ENCODE data around the gene ANKRD63. TPM values are rescaled to one million over a fixed set of nuclear protein-coding genes. Genes with fewer than 3 reads are reported as not detected.

ANKRD63 gene
- total and polyA plus RNA-seq, 10 of the 15 experiments (the other 5 are each of a cell fraction or from before 2014, with no cell fraction given) = not detected

DNA sequence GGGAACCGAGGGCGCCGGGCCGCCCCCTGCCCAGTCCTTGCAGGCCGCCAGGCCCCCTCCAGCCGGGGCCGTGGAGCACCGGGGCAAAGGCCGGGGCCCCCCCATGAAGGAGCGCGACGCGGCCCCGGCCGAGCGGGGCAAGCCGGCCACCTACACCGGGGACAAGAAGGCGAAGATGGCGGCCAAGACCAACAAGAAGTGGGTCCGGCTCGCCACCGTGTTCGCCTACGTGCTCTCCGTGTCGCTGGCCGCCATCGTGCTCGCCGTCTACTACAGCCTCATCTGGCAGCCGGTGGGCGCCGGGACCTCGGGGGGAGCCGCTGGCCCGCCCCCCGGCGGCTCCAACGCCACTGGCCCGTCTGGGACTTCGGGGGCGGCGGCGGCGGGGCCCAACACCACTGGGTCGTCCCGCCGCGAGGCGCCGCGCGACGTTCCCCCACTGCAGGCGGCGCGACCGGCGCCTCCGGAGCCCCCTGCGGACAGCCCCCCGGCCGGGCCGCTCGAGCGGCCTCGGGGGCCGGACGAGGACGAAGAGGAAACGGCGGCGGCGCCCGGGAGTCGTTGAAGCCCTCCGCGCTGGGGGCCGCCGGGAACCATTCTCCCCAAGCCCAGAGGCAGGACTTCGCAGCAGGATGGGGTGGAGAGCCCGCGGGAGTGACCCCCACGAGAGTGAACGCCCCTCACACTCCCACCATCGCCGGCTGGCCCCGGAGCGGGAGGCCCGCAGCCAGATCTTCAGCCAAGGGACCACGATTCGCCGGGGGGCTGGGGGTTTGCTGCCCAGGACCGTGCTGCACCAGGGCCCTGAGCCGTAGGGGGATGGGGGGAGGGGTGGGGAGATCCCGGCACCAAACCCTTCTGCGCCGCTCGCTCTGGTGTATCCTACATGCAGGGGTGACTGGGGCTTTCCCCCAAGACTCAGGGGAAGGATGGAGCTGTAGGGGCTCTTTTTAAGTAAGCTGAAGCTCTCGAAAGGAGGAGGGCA lies 41.4 kb upstream of the ANKRD63 start:
- ATAC-seq (no peak; the same call in 2 of the 3 replicates), DNase-seq (ENCODE audit: low read depth, low spot score) (no peak), FAIRE-seq (no peak)
- no TSS peak for BruUV-seq (replicated peaks)
- H3K79me2 ChIP-seq (ENCODE audit: control insufficient read depth, insufficient read depth, low read length) = no peaks in the 10 kb centered on the region
- CTCF ChIA-PET = interaction anchor here (0.9 to 17.6 kb wide), 8 partner anchors 11 to 93 kb away, joined by 3 to 336 read pairs (median 6); partner anchors contain the start of gene CCDC9B
- intact Hi-C loops (cut with micrococcal nuclease; ENCODE audit: unreplicated experiment) = no loop called here
- RAD21 ChIA-PET (ENCODE audit: unreplicated experiment) = interaction anchor here (4.1 kb wide), 1 partner anchor 13 kb away, joined by 21 read pairs; no protein-coding TSS in a partner anchor
- H3K36me3 ChIP-seq (ENCODE audit: control insufficient read depth in 2 of 2, insufficient read depth in 2 of 2, low read length in 1 of 2) = no peaks in the 10 kb centered on the region
- no peaks in the 10 kb centered on the region for H4K20me1 ChIP-seq (ENCODE audit: control insufficient read depth, insufficient read depth)
- no peaks in the 10 kb centered on the region for H3K9me3 ChIP-seq (replicated peaks; ENCODE audit: control insufficient read depth, insufficient read depth, low read length)
- H3K4me2 ChIP-seq (ENCODE audit: control insufficient read depth, insufficient read depth) = peak overlapping the region; percentile 86
- POLR2A ChIA-PET = no interaction called here
- H3K4me1 ChIP-seq (ENCODE audit: control insufficient read depth, insufficient read depth, low read length) = peaks cover 5% of the 10 kb centered on the region
- in situ Hi-C loops (cut with MboI) = no loop called here
- peak overlapping the region; percentile 72 for H3K4me3 ChIP-seq
- H3K27me3 ChIP-seq (replicated peaks in 1 of 2; ENCODE audit: control insufficient read depth in 2 of 2, insufficient read depth in 2 of 2, low read length in 1 of 2) = no peaks in the 10 kb centered on the region
- no peak overlapping the region for H3K27ac ChIP-seq (ENCODE audit: control insufficient read depth, insufficient read depth)
- peak overlapping the region; percentile 68 for H2AFZ ChIP-seq (ENCODE audit: control insufficient read depth, low read depth, low read length)
- SMC1A ChIA-PET (ENCODE audit: uncharacterized antibody, unreplicated experiment) = interaction anchor here (5.7 kb wide), 1 partner anchor 14 kb away, joined by 31 read pairs; no protein-coding TSS in a partner anchor
- 1% methylated on average over 77 of the region's 101 CpGs for WGBS (ENCODE audit: insufficient coverage, insufficient replicate concordance, low lambda C conversion rate, missing lambda C conversion rate)
- H3K9ac ChIP-seq (ENCODE audit: control insufficient read depth, insufficient read depth, low read length) = peak overlapping the region; percentile 44; the same call in 1 of the 2 replicates
- no peak for TF ChIP-seq CBFB (IDR thresholded peaks at IDR 0.05; ENCODE audit: low read depth)
- TF ChIP-seq DPF2 (IDR thresholded peaks at IDR 0.05) = peak; percentile 58; the same call in 1 of the 2 replicates
- TF ChIP-seq RAD51 (IDR thresholded peaks at IDR 0.05) = no peak
- peak; percentile 53 for TF ChIP-seq IKZF1 (conservative IDR thresholded peaks at IDR 0.05)
- TF ChIP-seq JUND (IDR thresholded peaks at IDR 0.05; ENCODE audit: low read depth, low read length) = no peak
- no peak for TF ChIP-seq RFX5 (IDR thresholded peaks at IDR 0.05; ENCODE audit: low read depth, low read length)
- no peak for TF ChIP-seq CEBPB (IDR thresholded peaks at IDR 0.05; ENCODE audit: borderline replicate concordance in 1 of 2, low read depth in 2 of 2, low read length in 2 of 2)
- TF ChIP-seq TBL1XR1 (IDR thresholded peaks at IDR 0.05; ENCODE audit: low read depth, low read length) = no peak
- no peak for TF ChIP-seq ZSCAN29 (IDR thresholded peaks at IDR 0.05)
- TF ChIP-seq, protein P1, sequence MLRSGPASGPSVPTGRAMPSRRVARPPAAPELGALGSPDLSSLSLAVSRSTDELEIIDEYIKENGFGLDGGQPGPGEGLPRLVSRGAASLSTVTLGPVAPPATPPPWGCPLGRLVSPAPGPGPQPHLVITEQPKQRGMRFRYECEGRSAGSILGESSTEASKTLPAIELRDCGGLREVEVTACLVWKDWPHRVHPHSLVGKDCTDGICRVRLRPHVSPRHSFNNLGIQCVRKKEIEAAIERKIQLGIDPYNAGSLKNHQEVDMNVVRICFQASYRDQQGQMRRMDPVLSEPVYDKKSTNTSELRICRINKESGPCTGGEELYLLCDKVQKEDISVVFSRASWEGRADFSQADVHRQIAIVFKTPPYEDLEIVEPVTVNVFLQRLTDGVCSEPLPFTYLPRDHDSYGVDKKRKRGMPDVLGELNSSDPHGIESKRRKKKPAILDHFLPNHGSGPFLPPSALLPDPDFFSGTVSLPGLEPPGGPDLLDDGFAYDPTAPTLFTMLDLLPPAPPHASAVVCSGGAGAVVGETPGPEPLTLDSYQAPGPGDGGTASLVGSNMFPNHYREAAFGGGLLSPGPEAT (IDR thresholded peaks at IDR 0.05; ENCODE audit: low read depth) = no peak
- no peak for TF ChIP-seq CHD2 (IDR thresholded peaks at IDR 0.05; ENCODE audit: borderline replicate concordance, low read depth, low read length)
- no peak for TF ChIP-seq TCF3 (IDR thresholded peaks at IDR 0.05; ENCODE audit: borderline replicate concordance, insufficient read depth, low read depth, low read length)
- no peak for TF ChIP-seq ESRRA (IDR thresholded peaks at IDR 0.05; ENCODE audit: low read length)
- no peak for TF ChIP-seq ZNF207 (IDR thresholded peaks at IDR 0.05; ENCODE audit: borderline replicate concordance)
- no peak for TF ChIP-seq PAX8 (IDR thresholded peaks at IDR 0.05)
- TF ChIP-seq BMI1 (IDR thresholded peaks at IDR 0.05; ENCODE audit: borderline replicate concordance) = no peak
- TF ChIP-seq PML (IDR thresholded peaks at IDR 0.05; ENCODE audit: low read length) = no peak
- TF ChIP-seq SUPT20H (IDR thresholded peaks at IDR 0.05; ENCODE audit: borderline replicate concordance, control insufficient read depth, low read depth, low read length) = no peak
- TF ChIP-seq, protein P2, sequence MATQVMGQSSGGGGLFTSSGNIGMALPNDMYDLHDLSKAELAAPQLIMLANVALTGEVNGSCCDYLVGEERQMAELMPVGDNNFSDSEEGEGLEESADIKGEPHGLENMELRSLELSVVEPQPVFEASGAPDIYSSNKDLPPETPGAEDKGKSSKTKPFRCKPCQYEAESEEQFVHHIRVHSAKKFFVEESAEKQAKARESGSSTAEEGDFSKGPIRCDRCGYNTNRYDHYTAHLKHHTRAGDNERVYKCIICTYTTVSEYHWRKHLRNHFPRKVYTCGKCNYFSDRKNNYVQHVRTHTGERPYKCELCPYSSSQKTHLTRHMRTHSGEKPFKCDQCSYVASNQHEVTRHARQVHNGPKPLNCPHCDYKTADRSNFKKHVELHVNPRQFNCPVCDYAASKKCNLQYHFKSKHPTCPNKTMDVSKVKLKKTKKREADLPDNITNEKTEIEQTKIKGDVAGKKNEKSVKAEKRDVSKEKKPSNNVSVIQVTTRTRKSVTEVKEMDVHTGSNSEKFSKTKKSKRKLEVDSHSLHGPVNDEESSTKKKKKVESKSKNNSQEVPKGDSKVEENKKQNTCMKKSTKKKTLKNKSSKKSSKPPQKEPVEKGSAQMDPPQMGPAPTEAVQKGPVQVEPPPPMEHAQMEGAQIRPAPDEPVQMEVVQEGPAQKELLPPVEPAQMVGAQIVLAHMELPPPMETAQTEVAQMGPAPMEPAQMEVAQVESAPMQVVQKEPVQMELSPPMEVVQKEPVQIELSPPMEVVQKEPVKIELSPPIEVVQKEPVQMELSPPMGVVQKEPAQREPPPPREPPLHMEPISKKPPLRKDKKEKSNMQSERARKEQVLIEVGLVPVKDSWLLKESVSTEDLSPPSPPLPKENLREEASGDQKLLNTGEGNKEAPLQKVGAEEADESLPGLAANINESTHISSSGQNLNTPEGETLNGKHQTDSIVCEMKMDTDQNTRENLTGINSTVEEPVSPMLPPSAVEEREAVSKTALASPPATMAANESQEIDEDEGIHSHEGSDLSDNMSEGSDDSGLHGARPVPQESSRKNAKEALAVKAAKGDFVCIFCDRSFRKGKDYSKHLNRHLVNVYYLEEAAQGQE (IDR thresholded peaks at IDR 0.05; ENCODE audit: low read depth, low read length) = no peak
- peak; percentile 68; the same call in 1 of the 2 replicates for TF ChIP-seq LARP7 (IDR thresholded peaks at IDR 0.05)

All from GM12878 (cell line).